K562 (cell line): Measurements from ENCODE around the gene E2F2. TPM values are rescaled to one million over a fixed set of nuclear protein-coding genes. Genes with fewer than 3 reads are reported as not detected.

ENCODE experiments used
- ATAC-seq: fragments of 200-7000 bp; cut with Tn5 transposase; 3 replicates; pipeline ENCODE4 v1.9.1; 2020; ENCODE audit warnings: moderate library complexity
- BruUV-seq: library from RNA; stranded (reverse); fragments of 400-500 nt; replicated peaks from 2 replicates; lab custom pipeline; 2021; lab: Mats Ljungman, UMichigan
- CTCF ChIA-PET: fragments of 300-600 bp; formaldehyde crosslinking; extraction: SDS; loops from one replicate; lab custom pipeline; 2021; ENCODE audit warnings: low intra/inter-chr PET ratio; lab: Yijun Ruan, JAX
- POLR2A ChIA-PET: fragments of 300-600, 350-650 bp; sonication (Branson Sonifier 250); formaldehyde crosslinking; extraction: SDS; loops from one replicate; lab custom pipeline; 2021; ENCODE audit warnings: antibody characterized with exemption, inconsistent platforms; lab: Yijun Ruan, JAX
- DNase-seq, 4 experiments: peaks; one replicate each; pipeline versions ENCODE4 v3.0.0 to v3.0.0-alpha.2; 2011 to 2018; ENCODE audit warnings: low spot score in 3 of 4, mixed read lengths in 3 of 4; ENCODE audit errors: extremely low read depth in 1 of 4
- FAIRE-seq: peaks from 2 replicates; lab custom pipeline; 2011; peaks lifted over from hg19 to GRCh38; lab: Jason Lieb, UNC
- H2AFZ ChIP-seq: 2 replicates; pipeline ENCODE4 v1.6.0; 2011; ENCODE audit warnings: low read depth, low read length, control low read depth, inconsistent platforms
- H3K27ac ChIP-seq: fragments of 200-600 bp; 3 replicates; pipeline ENCODE4 v1.8.0; 2011; ENCODE audit warnings: low read depth, mild to moderate bottlenecking, control low read depth, inconsistent platforms, low read length, moderate library complexity, mixed read lengths; ENCODE audit errors: extremely low read depth
- H3K27me3 ChIP-seq, 2 experiments: fragments of 300-600 bp in 1 of 2; 2 replicates in 1 of 2; 3 replicates in 1 of 2; pipeline versions ENCODE4 v1.6.0 to v1.8.0; 2011; ENCODE audit warnings: inconsistent platforms in 2 of 2, low read length in 2 of 2, mild to moderate bottlenecking in 1 of 2, mixed read lengths in 1 of 2, moderate library complexity in 1 of 2; ENCODE audit not compliant: control insufficient read depth in 2 of 2, insufficient read depth in 2 of 2
- H3K36me3 ChIP-seq: fragments of 300-600 bp; 3 replicates; pipeline ENCODE4 v1.8.0; 2011; ENCODE audit warnings: mild to moderate bottlenecking, low read length, inconsistent platforms; ENCODE audit not compliant: control insufficient read depth, insufficient read depth
- H3K4me1 ChIP-seq, 2 experiments: fragments of 200-600 bp in 1 of 2; replicated peaks in 1 of 2; 2 replicates in 1 of 2; 3 replicates in 1 of 2; pipeline versions ENCODE4 v1.5.1 to v1.8.0; 2011; ENCODE audit warnings: inconsistent platforms in 2 of 2, low read length in 2 of 2, mild to moderate bottlenecking in 1 of 2, mixed read lengths in 1 of 2, moderate library complexity in 1 of 2; ENCODE audit not compliant: control insufficient read depth in 2 of 2, insufficient read depth in 2 of 2
- H3K4me2 ChIP-seq: 2 replicates; pipeline ENCODE4 v1.6.1; 2011; ENCODE audit warnings: low read length, control low read depth, inconsistent platforms, mixed read lengths; ENCODE audit not compliant: insufficient read depth
- H3K4me3 ChIP-seq: fragments of 200-600 bp; sonication (generic), shearing (Covaris generic); 2 replicates; pipeline ENCODE4 v1.5.1; 2016; ENCODE audit warnings: control low read depth, inconsistent platforms
- H3K79me2 ChIP-seq: fragments of 200-600 bp; 3 replicates; pipeline ENCODE4 v1.8.0; 2011; ENCODE audit warnings: low read length, inconsistent platforms; ENCODE audit not compliant: control insufficient read depth, insufficient read depth
- H3K9ac ChIP-seq, 2 experiments: 2 replicates each; pipeline versions ENCODE4 v1.6.0 to v1.6.1; 2011; ENCODE audit warnings: low read depth in 2 of 2, low read length in 2 of 2, control low read depth in 1 of 2, inconsistent platforms in 1 of 2, mild to moderate bottlenecking in 1 of 2, mixed read lengths in 1 of 2; ENCODE audit not compliant: insufficient read depth in 1 of 2
- H3K9me1 ChIP-seq: one replicate; pipeline ENCODE4 v1.6.0; 2011; ENCODE audit warnings: inconsistent platforms, mild to moderate bottlenecking, low read length, moderate library complexity; ENCODE audit not compliant: control insufficient read depth, insufficient read depth
- H3K9me3 ChIP-seq: replicated peaks from 2 replicates; pipeline ENCODE4 v1.5.1; 2011; ENCODE audit warnings: low read depth, low read length, inconsistent platforms; ENCODE audit not compliant: control insufficient read depth, insufficient read depth
- H4K20me1 ChIP-seq: replicated peaks from 2 replicates; pipeline ENCODE4 v1.6.1; 2011; ENCODE audit warnings: low read length, inconsistent platforms, mixed read lengths; ENCODE audit not compliant: control insufficient read depth, insufficient read depth
- CBX2 ChIP-seq: fragments of 200-600 bp; sonication (generic); IDR thresholded peaks from one replicate; pipeline ENCODE4 v1.6.1; 2012; ENCODE audit warnings: mild to moderate bottlenecking, low read length, inconsistent platforms; ENCODE audit not compliant: insufficient read depth, poor library complexity, severe bottlenecking
- CREB5 ChIP-seq: fragments of 250-450 bp; sonication (Bioruptor Pico); IDR thresholded peaks from 2 replicates; pipeline ENCODE4 v1.5.0; 2020; ENCODE audit warnings: mild to moderate bottlenecking
- HNRNPK ChIP-seq: fragments of 200-400 bp; formaldehyde crosslinking; IDR thresholded peaks from one replicate; pipeline ENCODE4 v1.6.1; 2018; ENCODE audit warnings: mild to moderate bottlenecking, low read depth, low read length; ENCODE audit not compliant: poor library complexity, severe bottlenecking
- PCBP2 ChIP-seq: fragments of 200-400 bp; formaldehyde crosslinking; IDR thresholded peaks from 2 replicates; pipeline ENCODE4 v1.6.1; 2018; ENCODE audit warnings: low read length, low read depth, mild to moderate bottlenecking, moderate library complexity; ENCODE audit not compliant: poor library complexity, severe bottlenecking
- WGBS: fragments of 100-300 bp; shearing (Covaris generic); methylation state at CpG from one replicate; pipeline ENCODE4 v1.1.6; 2016; ENCODE audit warnings: low coverage, mixed read lengths; ENCODE audit not compliant: insufficient coverage; ENCODE audit errors: missing lambda C conversion rate; 5-methylcytosine and 5-hydroxymethylcytosine counted together
- in situ Hi-C: fragments of 300-500 bp; cut with MboI; formaldehyde crosslinking; loops from 4 replicates; pipeline ENCODE4 v1.15.0; 2018; ENCODE audit warnings: inconsistent platforms, mixed read lengths
- intact Hi-C: fragments of 100-400 bp; cut with micrococcal nuclease; formaldehyde crosslinking; loops from 2 replicates; pipeline ENCODE4 v1.14.2; 2022
- polyA plus RNA-seq, 8 experiments: library from polyadenylated mRNA; depleted of rRNA in 4 of 8; stranded (reverse) in 5 of 8; unstranded in 3 of 8; fragments of >200 nt; fragmentation: Nextera tagmentation in 2 of 8; fragmentation: Illumina TruSeq in 1 of 8; extraction: Ambion mirVana in 2 of 8; extraction: Trizol in 1 of 8; gene quantifications; 2 replicates each; pipeline versions ENCODE4 v1.2.1 to v1.2.3, GENCODE V29; 2011 to 2014; ENCODE audit warnings: inconsistent platforms in 1 of 8, missing spikeins in 1 of 8
- total RNA-seq, 7 experiments: library from RNA; depleted of rRNA in 6 of 7; stranded (reverse); fragments of >200 nt in 6 of 7; fragmentation: Illumina TruSeq in 2 of 7; extraction: Trizol in 2 of 7; gene quantifications; 2 replicates each; pipeline versions ENCODE4 v1.2.1 to v1.2.3, GENCODE V29; 2011 to 2021; ENCODE audit warnings: low replicate concordance in 1 of 7

Gene E2F2
- total and polyA plus RNA-seq, 9 of the 15 experiments (the other 6 are each of a cell fraction or from before 2014, with no cell fraction given) = 3.1 to 25.3 (median 11.4) TPM

DNA sequence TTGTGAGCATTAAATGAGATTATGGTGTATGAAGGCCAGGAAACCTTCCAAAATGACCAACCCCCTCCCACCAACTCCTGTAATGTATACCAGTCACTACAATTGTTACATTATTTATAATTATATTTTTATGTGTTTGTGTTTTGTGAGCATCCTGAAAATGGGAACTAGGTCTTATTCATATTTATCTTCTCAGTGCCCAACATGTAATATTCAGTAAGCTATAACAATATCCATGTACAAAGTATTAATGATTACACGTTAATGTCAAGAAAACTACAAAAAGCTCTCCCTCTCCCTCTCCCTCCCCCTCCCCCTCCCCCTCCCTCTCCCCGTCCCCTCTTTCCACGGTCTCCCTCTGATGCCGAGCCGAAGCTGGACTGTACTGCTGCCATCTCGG is 28.1 kb downstream of the E2F2 start:
- Histone ChIP-seq H3K9ac (no peak overlapping the region), H3K27me3 (no peaks in the 10 kb centered on the region), H3K79me2 (no peaks in the 10 kb centered on the region), H3K36me3 (peaks cover 21% of the 10 kb centered on the region; the same call in 2 of the 3 replicates), H3K4me2 (no peak overlapping the region), H3K9me3 (no peaks in the 10 kb centered on the region), H4K20me1 (no peaks in the 10 kb centered on the region), H3K4me3 (no peak overlapping the region), H3K9me1 (no peaks in the 10 kb centered on the region), H3K4me1 (peaks cover 4 to 7% of the 10 kb centered on the region in 2 experiments; a peak in 4 of 5 replicates), H3K27ac (no peak overlapping the region), H2AFZ (no peak overlapping the region)
- intact Hi-C loops (no loop called here), in situ Hi-C loops (no loop called here)
- ChIA-PET POLR2A (interaction anchor here (0.6 to 0.7 kb wide), 2 partner anchors 25 to 159 kb away, joined by 3 read pairs; partner anchors contain the start of gene HNRNPR), CTCF (no interaction called here)
- no peak for TF ChIP-seq CBX2
- no peak for TF ChIP-seq CREB5 (CRISPR knock-in tag)
- peak; percentile 85 for TF ChIP-seq PCBP2
- TF ChIP-seq HNRNPK = peak; percentile 83
- ATAC-seq (no peak), FAIRE-seq (no peak), DNase-seq (no peak)
- no TSS peak for BruUV-seq
- 17% methylated on average over 1 of the region's 6 CpGs for WGBS
